Keratinocyte (primary cell): ENCODE results near the gene MCTP2. TPM values are rescaled to one million over a fixed set of nuclear protein-coding genes. Genes with fewer than 3 reads are reported as not detected.

ENCODE experiments used
- DNase-seq: peaks from one replicate; pipeline ENCODE4 v3.0.0-alpha.2; 2011; ENCODE audit warnings: low read depth, missing footprints, low spot score
- FAIRE-seq: peaks from 2 replicates; lab custom pipeline; 2011; peaks lifted over from hg19 to GRCh38; lab: Jason Lieb, UNC
- H2AFZ ChIP-seq: 2 replicates; pipeline ENCODE4 v1.6.0; 2012; ENCODE audit warnings: low read length, control low read depth, inconsistent platforms; ENCODE audit not compliant: control insufficient read depth
- H3K27ac ChIP-seq: 2 replicates; pipeline ENCODE4 v1.5.1; 2011; ENCODE audit warnings: low read length; ENCODE audit not compliant: control insufficient read depth, insufficient read depth
- H3K27me3 ChIP-seq: 3 replicates; pipeline ENCODE4 v1.6.0; 2011; ENCODE audit warnings: low read length; ENCODE audit not compliant: control insufficient read depth, insufficient read depth; ENCODE audit errors: extremely low read depth
- H3K36me3 ChIP-seq, 2 experiments: 2 replicates in 1 of 2; 3 replicates in 1 of 2; pipeline ENCODE4 v1.5.1; 2011; ENCODE audit warnings: low read length in 2 of 2, mild to moderate bottlenecking in 1 of 2; ENCODE audit not compliant: control insufficient read depth in 2 of 2, insufficient read depth in 2 of 2; ENCODE audit errors: extremely low read depth in 1 of 2
- H3K4me1 ChIP-seq: 3 replicates; pipeline ENCODE4 v1.5.1; 2011; ENCODE audit warnings: low read length; ENCODE audit not compliant: control insufficient read depth, insufficient read depth; ENCODE audit errors: extremely low read depth
- H3K4me2 ChIP-seq: 3 replicates; pipeline ENCODE4 v1.6.0; 2011; ENCODE audit warnings: low read depth, low read length; ENCODE audit not compliant: control insufficient read depth, insufficient read depth; ENCODE audit errors: extremely low read depth
- H3K4me3 ChIP-seq, 3 experiments: fragments of 200-600 bp in 1 of 3; sonication (generic) in 1 of 3; 2 replicates in 2 of 3; 3 replicates in 1 of 3; pipeline ENCODE4 v1.5.1; 2011 to 2016; ENCODE audit warnings: low read length in 3 of 3, mild to moderate bottlenecking in 3 of 3, control low read depth in 2 of 3, inconsistent platforms in 1 of 3, low read depth in 1 of 3, mixed read lengths in 1 of 3, mixed run types in 1 of 3, moderate library complexity in 1 of 3; ENCODE audit not compliant: control insufficient read depth in 2 of 3, insufficient read depth in 2 of 3; ENCODE audit errors: extremely low read depth in 1 of 3
- H3K79me2 ChIP-seq: 2 replicates; pipeline ENCODE4 v1.6.0; 2012; ENCODE audit warnings: low read length; ENCODE audit not compliant: control insufficient read depth, insufficient read depth
- H3K9ac ChIP-seq: 3 replicates; pipeline ENCODE4 v1.6.0; 2011; ENCODE audit warnings: low read length; ENCODE audit not compliant: control insufficient read depth, insufficient read depth; ENCODE audit errors: extremely low read depth
- H3K9me1 ChIP-seq: 3 replicates; pipeline ENCODE4 v1.6.0; 2011; ENCODE audit warnings: low read length; ENCODE audit not compliant: control insufficient read depth, insufficient read depth; ENCODE audit errors: extremely low read depth
- H3K9me3 ChIP-seq: 2 replicates; pipeline ENCODE4 v1.5.1; 2012; ENCODE audit warnings: low read depth, low read length; ENCODE audit not compliant: control insufficient read depth
- H4K20me1 ChIP-seq: 3 replicates; pipeline ENCODE4 v1.6.0; 2011; ENCODE audit warnings: low read length; ENCODE audit not compliant: control insufficient read depth, insufficient read depth; ENCODE audit errors: extremely low read depth
- EZH2 ChIP-seq: IDR thresholded peaks from one replicate; pipeline ENCODE4 v1.6.1; 2012; ENCODE audit warnings: inconsistent platforms, mild to moderate bottlenecking, low read length, moderate library complexity
- dilution Hi-C: fragments of 300-500 bp; cut with MboI; formaldehyde crosslinking; loops from one replicate; pipeline ENCODE4 v1.7.0; 2020; ENCODE audit warnings: low sequenced_read_pairs; ENCODE audit not compliant: extremely low pct_ligation_motif_present
- polyA plus RNA-seq, 5 experiments: library from polyadenylated mRNA; depleted of rRNA in 3 of 5; stranded (reverse) in 3 of 5; stranded (forward) in 1 of 5; unstranded in 1 of 5; fragments of >200 nt; gene quantifications; 1 replicate in 1 of 5; 2 replicates in 3 of 5; 3 replicates in 1 of 5; pipeline versions ENCODE4 v1.2.1 to v1.2.3, GENCODE V29; 2011 to 2012; ENCODE audit warnings: missing spikeins in 2 of 5, low read depth in 1 of 5, low replicate concordance in 1 of 5
- TF ChIP-seq, protein P1 (sequence below), 3 experiments: IDR thresholded peaks in 1 of 3; conservative IDR thresholded peaks in 1 of 3; optimal IDR thresholded peaks in 1 of 3; 2 replicates in 2 of 3; 3 replicates in 1 of 3; pipeline versions ENCODE3 to v1.5.1; 2011; ENCODE audit warnings: low read length in 3 of 3, mild to moderate bottlenecking in 3 of 3, moderate library complexity in 2 of 3, control low read depth in 1 of 3, inconsistent platforms in 1 of 3; ENCODE audit not compliant: insufficient read depth in 2 of 3; ENCODE audit errors: extremely low read depth in 1 of 3

MCTP2 gene
- polyA plus RNA-seq, 1 donor (not counting 4 experiments of a cell fraction or from before 2014, with no cell fraction given) = 22.0 TPM

DNA sequence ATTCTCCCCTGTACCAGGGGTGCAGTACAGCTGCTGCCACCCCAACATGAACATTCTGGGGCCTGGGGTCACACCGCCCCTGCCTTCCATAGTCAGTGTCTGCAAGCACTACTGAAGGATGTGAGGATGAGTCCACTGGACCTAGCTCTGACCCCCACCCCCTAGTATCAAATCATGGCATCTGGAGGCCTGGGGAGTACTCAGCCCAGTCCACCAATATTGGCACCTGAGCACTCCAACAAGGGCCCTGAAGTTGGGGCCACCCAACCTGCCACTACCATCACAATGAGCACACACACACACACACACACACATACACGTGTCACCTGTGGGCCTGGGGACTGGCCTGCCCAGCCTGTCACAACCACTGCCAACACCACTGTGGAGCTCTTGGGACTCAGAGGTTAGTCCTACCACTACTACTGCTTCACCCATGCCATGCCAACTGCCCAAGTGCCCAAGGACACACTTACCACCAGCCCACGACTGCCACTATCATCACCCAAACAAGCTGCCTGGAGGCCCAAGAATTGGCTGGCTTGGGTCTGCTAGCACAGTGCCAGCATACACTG, 253.9 kb downstream of the MCTP2 start:
- H3K9ac ChIP-seq = no peak overlapping the region
- no peaks in the 10 kb centered on the region for H3K4me1 ChIP-seq
- H3K36me3 ChIP-seq = no peaks in the 10 kb centered on the region
- H3K9me1 ChIP-seq = no peaks in the 10 kb centered on the region
- DNase-seq = no peak
- no peaks in the 10 kb centered on the region for H3K27me3 ChIP-seq
- no peak overlapping the region for H3K4me2 ChIP-seq
- H2AFZ ChIP-seq = no peak overlapping the region
- no peak overlapping the region for H3K4me3 ChIP-seq
- H4K20me1 ChIP-seq = no peaks in the 10 kb centered on the region
- dilution Hi-C loops = no loop called here
- H3K9me3 ChIP-seq = no peaks in the 10 kb centered on the region
- no peak overlapping the region for H3K27ac ChIP-seq
- no peak for FAIRE-seq
- no peaks in the 10 kb centered on the region for H3K79me2 ChIP-seq
- TF ChIP-seq, protein P1, sequence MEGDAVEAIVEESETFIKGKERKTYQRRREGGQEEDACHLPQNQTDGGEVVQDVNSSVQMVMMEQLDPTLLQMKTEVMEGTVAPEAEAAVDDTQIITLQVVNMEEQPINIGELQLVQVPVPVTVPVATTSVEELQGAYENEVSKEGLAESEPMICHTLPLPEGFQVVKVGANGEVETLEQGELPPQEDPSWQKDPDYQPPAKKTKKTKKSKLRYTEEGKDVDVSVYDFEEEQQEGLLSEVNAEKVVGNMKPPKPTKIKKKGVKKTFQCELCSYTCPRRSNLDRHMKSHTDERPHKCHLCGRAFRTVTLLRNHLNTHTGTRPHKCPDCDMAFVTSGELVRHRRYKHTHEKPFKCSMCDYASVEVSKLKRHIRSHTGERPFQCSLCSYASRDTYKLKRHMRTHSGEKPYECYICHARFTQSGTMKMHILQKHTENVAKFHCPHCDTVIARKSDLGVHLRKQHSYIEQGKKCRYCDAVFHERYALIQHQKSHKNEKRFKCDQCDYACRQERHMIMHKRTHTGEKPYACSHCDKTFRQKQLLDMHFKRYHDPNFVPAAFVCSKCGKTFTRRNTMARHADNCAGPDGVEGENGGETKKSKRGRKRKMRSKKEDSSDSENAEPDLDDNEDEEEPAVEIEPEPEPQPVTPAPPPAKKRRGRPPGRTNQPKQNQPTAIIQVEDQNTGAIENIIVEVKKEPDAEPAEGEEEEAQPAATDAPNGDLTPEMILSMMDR (optimal IDR thresholded peaks at IDR 0.05 in 1 of 3, IDR thresholded peaks at IDR 0.05 in 1 of 3, conservative IDR thresholded peaks at IDR 0.05 in 1 of 3; ENCODE audit: extremely low read depth in 1 of 3, insufficient read depth in 2 of 3, low read length in 3 of 3) = no peak
- TF ChIP-seq EZH2 = no peak

DNA sequence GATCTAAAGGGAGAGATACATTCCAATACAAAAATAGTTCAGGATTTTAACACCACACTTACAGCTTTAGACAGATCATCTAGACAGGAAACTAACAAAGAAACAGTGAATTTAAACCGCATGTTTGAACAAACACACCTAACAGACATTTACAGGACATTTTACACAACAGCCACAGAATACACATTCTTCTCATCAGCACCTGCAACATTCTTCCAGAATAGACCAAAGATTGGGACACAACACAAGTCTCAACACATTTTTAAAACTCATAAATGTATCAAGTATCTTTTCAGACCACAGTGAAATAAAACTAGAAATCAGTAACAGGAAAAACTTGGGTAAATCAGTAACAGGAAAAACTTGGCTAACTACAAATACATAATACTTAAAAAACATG, 256.3 kb downstream of the MCTP2 start:
- Histone ChIP-seq H3K9ac (no peak overlapping the region), H3K4me2 (peak overlapping the region; percentile 25), H3K9me3 (no peaks in the 10 kb centered on the region), H3K79me2 (no peaks in the 10 kb centered on the region), H3K27ac (no peak overlapping the region), H3K4me1 (peaks cover 3% of the 10 kb centered on the region), H2AFZ (no peak overlapping the region), H3K9me1 (no peaks in the 10 kb centered on the region), H4K20me1 (no peaks in the 10 kb centered on the region), H3K27me3 (no peaks in the 10 kb centered on the region), H3K36me3 (no peaks in the 10 kb centered on the region), H3K4me3 (no peak overlapping the region)
- DNase-seq = no peak
- dilution Hi-C loops = no loop called here
- no peak for FAIRE-seq
- TF ChIP-seq, protein P1 (optimal IDR thresholded peaks at IDR 0.05 in 1 of 3, IDR thresholded peaks at IDR 0.05 in 1 of 3, conservative IDR thresholded peaks at IDR 0.05 in 1 of 3; ENCODE audit: extremely low read depth in 1 of 3, insufficient read depth in 2 of 3, low read length in 3 of 3) = no peak
- TF ChIP-seq EZH2 = no peak
